ENCODE data around the gene PTPN1.
"Not testable (repeated sequence)": the region's sequence is repeated elsewhere in the genome, so short reads cannot be mapped to it uniquely, and the experiment has no call there.

Gene PTPN1

DNA sequence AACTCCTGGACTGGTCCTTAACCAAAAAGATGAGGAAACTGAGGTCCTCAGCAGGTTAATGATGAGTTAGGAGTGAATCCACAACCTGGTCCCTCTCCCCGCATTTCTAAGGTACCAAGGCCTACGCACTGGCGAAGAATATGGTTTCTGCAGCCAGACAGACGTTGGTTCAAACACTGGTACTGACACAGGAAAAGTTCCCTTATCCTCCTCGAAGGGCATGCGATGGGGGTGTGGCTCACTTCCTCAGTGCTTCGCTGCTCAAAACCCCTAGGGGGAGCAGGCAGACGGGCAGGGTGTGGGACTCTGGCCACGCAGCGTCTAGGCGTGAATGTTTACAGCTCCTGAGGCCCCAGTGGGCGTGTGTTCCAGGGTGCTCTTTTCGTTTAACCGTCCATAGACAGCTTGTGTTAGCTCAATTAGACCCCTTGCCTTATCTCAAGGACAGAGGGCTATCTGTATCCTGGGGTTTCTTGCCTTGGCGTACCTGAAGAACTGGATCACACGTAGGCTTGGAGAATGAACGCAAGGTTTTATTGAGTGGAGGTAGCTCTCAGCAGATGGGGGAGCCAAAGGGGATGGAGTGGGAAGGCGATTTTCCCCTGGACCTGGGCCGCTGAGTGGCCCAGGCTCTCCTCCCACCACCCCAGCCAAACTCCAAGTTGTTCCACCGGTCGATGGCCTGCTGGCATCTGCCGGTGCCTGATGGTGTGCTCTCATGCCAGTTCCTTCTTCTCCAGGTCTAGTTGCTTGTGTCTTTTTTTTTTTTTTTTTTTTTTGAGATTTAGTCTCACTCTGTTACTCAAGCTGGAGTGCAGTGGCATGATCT lies 31.8 kb upstream of the PTPN1 start:
- intact Hi-C loops (cut with DNase I), result no loop called here

GRCh38 chr20:50481741-50482140 lies 28.4 kb upstream of the PTPN1 start:
- no peak for DNase-seq
- intact Hi-C loops (cut with DNase I), result no loop called here

More for the DNA sequence above, 31.8 kb upstream of the PTPN1 start:
- DNase-seq, result peak in 3 of 10 donors; percentile 25 to 88 (median 30)

DNA sequence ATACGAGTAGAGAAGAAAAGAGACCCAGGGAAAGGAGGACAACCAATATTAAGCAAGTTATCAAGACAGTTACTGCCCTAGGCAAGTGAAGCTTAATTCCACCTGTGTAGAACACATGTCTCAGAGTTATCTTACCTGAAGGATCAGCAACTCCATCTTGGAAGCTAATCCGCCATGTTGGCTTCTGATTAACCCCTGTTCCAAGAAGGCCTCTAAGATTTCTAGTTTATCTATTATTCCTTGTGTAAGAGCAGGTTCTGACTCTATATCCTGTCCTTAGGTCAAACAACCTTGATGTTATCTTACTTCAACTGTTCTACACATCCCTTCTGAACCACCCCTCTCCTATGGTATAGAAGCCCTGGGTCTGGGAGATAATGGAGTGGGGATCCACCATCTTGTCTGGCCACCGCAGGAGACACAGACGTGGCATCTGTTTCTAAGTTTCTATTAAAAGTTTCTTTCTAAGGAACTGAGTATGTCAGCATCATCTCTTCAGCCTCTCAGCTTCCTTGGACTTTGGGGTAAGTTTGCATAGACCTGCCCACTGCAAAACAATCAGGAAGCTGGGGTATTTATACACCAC lies 27.7 kb upstream of the PTPN1 start:
- DNase-seq, result no peak

DNA sequence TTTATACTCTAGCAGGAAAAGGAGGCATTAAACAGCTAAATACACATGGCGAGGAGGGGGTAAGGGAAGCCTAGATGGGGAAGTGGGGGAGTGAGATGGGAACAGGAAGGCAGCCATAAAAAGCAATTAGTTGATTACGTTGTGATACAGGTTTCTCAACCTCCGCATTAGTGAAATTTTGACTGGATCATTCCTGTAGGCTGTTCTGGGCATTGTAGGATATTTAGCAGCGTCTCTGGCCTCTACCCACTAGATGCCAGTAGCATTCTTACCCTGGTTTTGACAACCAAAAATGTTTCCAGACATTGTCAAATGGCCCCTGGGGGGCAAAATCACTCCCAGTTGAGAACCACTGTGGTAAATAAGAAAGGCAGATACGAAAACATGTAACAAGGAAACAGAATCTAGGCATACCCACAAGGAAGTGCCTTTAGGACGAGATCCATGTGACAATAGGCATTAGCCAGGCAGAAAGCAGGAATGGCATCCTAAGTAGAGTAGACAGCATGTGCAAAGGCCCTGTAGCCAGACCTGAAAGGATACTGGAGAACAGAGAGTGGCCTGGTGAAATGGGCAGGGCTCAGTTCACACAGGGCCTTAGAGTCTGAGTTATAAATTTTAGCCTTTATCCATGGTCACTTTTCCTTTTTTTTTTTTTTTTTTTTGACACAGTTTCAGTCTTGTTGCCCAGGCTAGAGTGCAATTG lies 25.8 kb upstream of the PTPN1 start:
- no peak for DNase-seq
- intact Hi-C loops (cut with DNase I), result no loop called here

More for the DNA sequence above, 27.7 kb upstream of the PTPN1 start:
- intact Hi-C loops (cut with DNase I), result no loop called here

DNA sequence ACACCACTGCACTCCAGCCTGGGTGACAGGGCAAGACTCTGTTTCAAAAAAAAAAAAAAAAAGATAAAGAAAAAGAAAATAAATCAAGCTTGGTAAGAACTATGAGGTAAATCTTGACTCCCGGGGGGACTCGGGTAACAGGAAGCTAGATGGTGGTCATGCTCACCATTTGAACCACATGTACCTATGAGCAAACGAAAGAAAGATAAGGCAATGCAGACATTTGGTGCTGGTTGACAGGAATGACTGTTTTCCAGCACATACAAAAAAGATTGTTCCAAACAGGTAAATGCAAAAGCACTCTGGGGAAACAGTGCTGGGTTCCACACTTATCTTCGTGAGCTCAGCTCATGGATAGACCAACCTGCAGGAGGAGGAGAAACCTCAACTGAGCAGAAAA lies 22.8 kb upstream of the PTPN1 start:
- DNase-seq, result no peak
- intact Hi-C loops (cut with DNase I), result no loop called here

GRCh38 chr20:50488236-50488806 lies 21.9 kb upstream of the PTPN1 start:
- DNase-seq, result no peak
- intact Hi-C loops (cut with DNase I), result no loop called here

- no peak for DNase-seq
- intact Hi-C loops (cut with DNase I), result no loop called here
These were observed 19.0 kb upstream of the PTPN1 start for GRCh38 chr20:50491168-50491567.

DNA sequence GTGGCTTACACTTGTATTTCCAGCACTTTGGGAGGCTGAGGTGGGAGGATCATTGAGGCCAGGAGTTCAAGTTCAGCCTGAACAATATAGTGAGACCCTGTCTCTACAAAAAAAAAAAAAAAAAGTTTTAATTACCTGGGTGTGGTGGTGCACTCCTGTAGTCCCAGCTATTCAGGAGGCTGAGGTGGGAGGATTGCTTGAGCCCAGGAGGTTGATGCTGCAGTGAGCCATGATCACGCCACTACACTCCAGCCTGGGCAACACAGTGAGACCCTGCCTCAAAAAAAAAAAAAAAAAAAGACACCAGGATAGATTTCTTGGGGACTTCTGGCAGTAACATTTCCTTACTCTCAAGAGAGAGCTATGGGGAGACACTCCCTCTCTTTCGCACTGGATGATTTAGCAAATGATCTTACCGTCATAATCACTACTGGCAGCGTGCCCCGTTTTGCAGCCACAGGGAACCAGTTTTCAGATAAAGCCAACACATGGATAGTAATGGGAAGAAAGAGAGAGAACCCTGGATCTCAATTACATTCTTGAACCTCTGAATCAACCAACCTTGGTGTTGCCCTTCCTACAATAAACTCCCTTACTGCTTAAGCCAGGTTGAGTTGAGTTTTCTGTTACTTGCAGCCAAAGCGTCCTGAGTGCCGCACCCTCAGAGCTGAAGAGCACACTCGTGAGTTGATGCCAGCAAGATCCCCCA lies 18.1 kb upstream of the PTPN1 start:
- no peak for DNase-seq
- intact Hi-C loops (cut with DNase I), result no loop called here

- no peak for DNase-seq
- intact Hi-C loops (cut with DNase I), result no loop called here
These were observed 16.3 kb upstream of the PTPN1 start for GRCh38 chr20:50493881-50494253.

DNA sequence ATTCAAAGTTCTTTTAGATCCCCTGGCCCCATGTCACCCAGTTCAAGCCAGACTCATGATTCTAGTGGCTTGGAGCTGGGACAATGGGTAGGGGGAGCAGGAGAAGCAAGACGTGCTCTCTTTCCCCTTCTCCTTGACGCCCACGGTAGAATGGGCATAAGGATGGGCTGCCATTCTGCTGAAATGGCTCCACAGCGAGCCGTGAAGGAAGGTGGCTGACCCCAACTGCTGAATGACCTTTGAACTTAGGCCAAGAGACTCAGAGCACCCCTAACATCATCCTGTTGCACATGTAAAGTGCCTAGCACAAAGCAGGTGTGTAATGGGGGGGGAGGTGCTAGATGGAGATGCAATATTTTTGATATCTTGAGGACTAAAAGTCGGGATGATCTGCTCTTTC lies 15.8 kb upstream of the PTPN1 start:
- no peak for DNase-seq
- intact Hi-C loops (cut with DNase I), result no loop called here

DNA sequence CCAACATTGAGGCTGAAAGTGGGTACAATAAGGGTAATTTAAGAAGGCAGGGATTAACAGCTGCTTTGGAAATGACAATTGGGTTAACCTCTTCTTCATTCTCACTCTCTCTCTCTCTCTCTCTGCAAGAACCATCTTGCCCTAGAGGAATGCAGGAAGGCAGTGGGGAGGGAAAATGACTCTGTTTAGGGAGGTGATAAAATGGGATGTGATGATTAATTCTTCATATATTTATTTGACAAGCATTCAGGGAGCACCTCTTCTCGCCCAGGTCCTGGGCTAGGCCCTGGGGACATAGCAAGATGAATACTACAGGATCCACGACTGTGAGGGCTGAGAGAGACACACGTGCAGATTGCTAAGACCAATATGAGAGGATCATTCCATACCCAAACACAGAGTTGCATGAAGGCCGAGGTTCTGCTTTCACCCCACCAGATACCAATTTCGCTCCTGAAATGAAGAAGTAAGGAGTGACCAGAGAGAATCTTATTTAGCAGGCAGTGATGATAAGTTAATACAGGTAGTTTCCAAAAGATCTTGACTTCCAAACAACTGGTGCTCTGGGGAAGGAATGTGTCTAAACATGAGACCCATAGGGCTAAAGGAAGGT lies 13.3 kb upstream of the PTPN1 start:
- no peak for DNase-seq
- intact Hi-C loops (cut with DNase I), result no loop called here

DNA sequence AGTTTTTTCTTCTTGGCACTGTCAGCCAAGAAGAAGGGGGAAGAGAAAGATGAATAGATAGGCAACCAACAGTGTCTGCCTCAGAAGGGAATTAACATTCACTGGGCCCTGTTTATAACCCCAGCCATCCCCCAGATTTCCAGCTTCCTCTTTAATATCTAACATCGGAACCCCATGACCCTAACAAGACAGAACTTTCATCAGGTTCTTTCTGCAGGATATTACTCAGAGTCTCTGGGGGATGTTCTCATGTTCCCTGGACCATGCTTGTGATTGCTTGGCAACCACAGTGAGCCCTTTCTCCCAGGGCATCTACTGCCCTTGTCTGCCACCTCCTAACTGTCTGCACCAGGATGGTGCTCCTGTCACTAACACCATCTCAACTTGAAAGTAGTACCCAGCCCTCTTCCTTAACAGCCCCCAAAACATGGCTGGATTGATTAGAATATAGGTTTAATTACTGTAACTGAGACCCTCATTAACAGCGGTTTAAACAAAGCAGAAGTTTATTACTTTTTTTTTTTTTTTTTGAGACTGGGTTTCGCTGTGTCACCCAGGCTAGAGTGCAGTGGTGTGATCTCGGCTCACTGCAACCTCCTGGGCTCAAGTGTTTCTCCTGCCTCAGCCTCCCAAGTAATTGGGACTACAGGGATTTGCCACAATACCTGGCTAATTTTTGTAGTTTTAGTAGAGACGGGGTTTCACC lies 12.0 kb upstream of the PTPN1 start:
- intact Hi-C loops (cut with DNase I), result no loop called here
- DNase-seq, result no peak

- DNase-seq, result no peak
- intact Hi-C loops (cut with DNase I), result no loop called here
These were observed 10.2 kb upstream of the PTPN1 start for GRCh38 chr20:50499938-50500337.

DNA sequence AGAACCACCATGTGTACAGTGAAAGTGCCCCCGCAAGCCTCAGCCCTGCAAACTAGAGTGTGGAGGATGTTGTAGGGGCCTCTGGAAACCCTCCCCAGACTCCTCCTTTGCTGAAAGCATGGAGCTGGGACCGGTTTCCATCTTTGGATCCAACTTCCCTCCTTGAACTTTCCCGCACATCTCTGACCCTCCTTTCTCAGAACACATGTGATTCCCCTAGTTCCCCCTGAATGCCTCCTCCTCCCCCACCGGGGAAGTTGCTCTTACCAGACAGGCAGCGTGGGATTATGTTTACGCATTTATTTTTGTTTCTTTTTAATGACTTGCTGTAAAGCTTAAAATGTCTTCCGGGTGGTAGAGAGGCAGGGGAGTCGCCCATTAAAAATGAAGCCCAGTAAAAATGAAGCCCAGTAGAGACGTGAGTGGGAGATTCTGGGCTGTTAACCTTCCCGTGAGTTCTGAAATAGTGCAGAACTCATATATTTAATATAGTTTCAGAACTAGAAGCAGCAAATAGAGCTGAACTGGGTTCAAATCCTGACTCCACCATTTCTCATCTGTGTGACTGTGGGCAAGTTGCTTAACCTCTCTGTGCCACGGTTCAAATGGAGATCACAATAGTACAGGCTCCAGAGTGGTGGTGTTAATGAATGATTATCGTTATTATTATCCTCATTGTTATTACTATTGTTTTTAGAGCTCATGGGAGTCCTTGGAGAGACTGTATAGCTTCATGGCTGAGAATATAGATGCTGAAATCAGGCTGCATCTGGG lies 8.0 kb upstream of the PTPN1 start:
- no peak for DNase-seq
- intact Hi-C loops (cut with DNase I), result no loop called here

DNA sequence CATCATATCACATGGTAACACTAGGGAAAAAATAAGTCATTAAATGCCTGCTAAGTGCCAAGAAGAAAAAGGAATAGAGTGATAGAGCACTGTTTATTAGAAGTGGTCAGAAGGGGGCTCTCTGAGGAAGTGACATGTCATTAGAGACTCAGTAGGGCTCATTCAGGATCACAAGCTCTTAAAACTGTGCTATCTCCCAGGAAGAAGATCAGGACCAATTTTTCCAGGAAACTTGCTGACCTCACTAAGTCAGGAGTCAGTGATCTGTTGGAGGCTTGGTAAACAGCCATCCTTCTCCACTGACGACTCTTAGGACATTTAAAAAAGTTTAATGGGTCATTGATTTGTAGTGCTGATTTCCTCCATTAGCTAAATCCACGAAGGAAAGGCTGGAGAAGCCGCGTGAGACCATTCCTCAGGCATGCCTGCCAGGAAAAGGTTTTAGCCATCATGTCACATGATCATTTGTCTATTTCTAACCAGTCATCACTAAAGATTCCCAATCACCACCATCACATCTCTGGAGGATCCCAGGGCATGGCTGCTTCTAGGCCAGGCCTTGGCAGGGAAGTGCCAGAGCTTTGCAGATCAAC lies 5.9 kb upstream of the PTPN1 start:
- intact Hi-C loops (cut with DNase I), result no loop called here
- no peak for DNase-seq

- intact Hi-C loops (cut with DNase I), result no loop called here
- no peak for DNase-seq
These were observed 4.0 kb upstream of the PTPN1 start for GRCh38 chr20:50506270-50506579.

DNA sequence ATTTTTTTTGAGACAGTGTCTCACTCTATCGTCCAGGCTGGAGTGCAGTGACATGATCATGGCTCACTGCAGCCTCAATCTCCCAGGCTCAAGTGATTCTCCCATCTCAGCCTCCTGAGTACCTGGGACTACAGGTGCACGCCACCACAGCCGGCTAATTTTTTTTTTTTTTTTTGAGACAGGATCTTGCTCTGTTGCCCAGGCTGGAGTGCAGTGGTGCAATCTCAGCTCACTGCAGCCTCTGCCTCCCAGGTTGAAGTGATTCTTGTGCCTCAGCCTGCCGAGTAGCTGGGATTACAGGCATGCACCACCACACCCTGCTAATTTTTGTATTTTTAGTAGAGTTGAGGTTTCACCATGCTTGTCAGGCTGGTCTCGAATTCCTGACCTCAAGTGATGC lies 2.4 kb upstream of the PTPN1 start:
- intact Hi-C loops (cut with DNase I); DNase-seq: not testable (repeated sequence)

- intact Hi-C loops (cut with DNase I), result no loop called here
- no peak for DNase-seq
These were observed 1.9 kb upstream of the PTPN1 start for GRCh38 chr20:50508171-50508755.

Data from posterior cingulate gyrus (tissue), 11 donors.